Measurements from ENCODE around the gene LOXHD1. TPM values are rescaled to one million over a fixed set of nuclear protein-coding genes. Genes with fewer than 3 reads are reported as not detected.

LOXHD1 gene
- total RNA-seq, 2 experiments from 2014 or later: 0.11 to 0.45 TPM

- no peak overlapping the region for H3K27ac Mint-ChIP-seq
- intact Hi-C loops (cut with micrococcal nuclease): no loop called here
- no peak for DNase-seq
- no peaks in the 10 kb centered on the region for H3K9me3 Mint-ChIP-seq
- CTCF ChIA-PET: interaction anchor here (1.5 to 1.7 kb wide), 2 partner anchors 139 to 238 kb away, joined by 3 to 9 read pairs; no protein-coding TSS in a partner anchor
- no peaks in the 10 kb centered on the region for H3K36me3 Mint-ChIP-seq (ENCODE audit: low read depth)
- H3K4me1 Mint-ChIP-seq (ENCODE audit: low read depth): no peaks in the 10 kb centered on the region
- H3K27me3 Mint-ChIP-seq: peaks cover 2% of the 10 kb centered on the region
- no peak overlapping the region for H3K4me3 Mint-ChIP-seq
- no peak for TF ChIP-seq CTCF (IDR thresholded peaks at IDR 0.05)
- POLR2A ChIA-PET: no interaction called here
- no peak for ATAC-seq
Observed at GRCh38 chr18:46518438-46518837, 138.6 kb downstream of the LOXHD1 start.

GRCh38 chr18:46516555-46516954, 140.5 kb downstream of the LOXHD1 start:
- ATAC-seq: no peak
- DNase-seq: no peak
- Mint-ChIP-seq H3K27ac (no peak overlapping the region), H3K4me3 (no peak overlapping the region), H3K4me1 (ENCODE audit: low read depth) (no peaks in the 10 kb centered on the region), H3K27me3 (peaks cover 2% of the 10 kb centered on the region), H3K9me3 (peaks cover 5% of the 10 kb centered on the region), H3K36me3 (ENCODE audit: low read depth) (no peaks in the 10 kb centered on the region)
- ChIA-PET POLR2A (no interaction called here), CTCF (no interaction called here)
- intact Hi-C loops (cut with micrococcal nuclease): no loop called here
- TF ChIP-seq CTCF (IDR thresholded peaks at IDR 0.05): no peak

- ChIA-PET CTCF (no interaction called here), POLR2A (no interaction called here)
- no peak for TF ChIP-seq CTCF (IDR thresholded peaks at IDR 0.05)
- no peak for ATAC-seq
- Mint-ChIP-seq H3K9me3 (peaks cover 5% of the 10 kb centered on the region), H3K27ac (no peak overlapping the region), H3K27me3 (no peaks in the 10 kb centered on the region), H3K4me1 (ENCODE audit: low read depth) (no peaks in the 10 kb centered on the region), H3K36me3 (ENCODE audit: low read depth) (no peaks in the 10 kb centered on the region), H3K4me3 (no peak overlapping the region)
- intact Hi-C loops (cut with micrococcal nuclease): no loop called here
- no peak for DNase-seq
Observed at GRCh38 chr18:46510386-46510785, 146.6 kb downstream of the LOXHD1 start.

GRCh38 chr18:46509530-46509929, 147.5 kb downstream of the LOXHD1 start:
- POLR2A ChIA-PET: no interaction called here
- ATAC-seq: no peak
- CTCF ChIA-PET: no interaction called here

More at GRCh38 chr18:46509530-46509929, 147.5 kb downstream of the LOXHD1 start:
- H3K27me3 Mint-ChIP-seq: no peaks in the 10 kb centered on the region
- intact Hi-C loops (cut with micrococcal nuclease): no loop called here
- no peaks in the 10 kb centered on the region for H3K4me1 Mint-ChIP-seq (ENCODE audit: low read depth)
- DNase-seq: no peak
- no peak overlapping the region for H3K4me3 Mint-ChIP-seq
- H3K9me3 Mint-ChIP-seq: peaks cover 5% of the 10 kb centered on the region
- H3K27ac Mint-ChIP-seq: no peak overlapping the region
- no peaks in the 10 kb centered on the region for H3K36me3 Mint-ChIP-seq (ENCODE audit: low read depth)
- TF ChIP-seq CTCF (IDR thresholded peaks at IDR 0.05): no peak
